HuH-7.5 (cell line): ENCODE data around the gene NFKBIZ.

Source experiments
- DNase-seq: peaks from one replicate; pipeline ENCODE4 v3.0.0; 2011; ENCODE audit warnings: low spot score

Gene NFKBIZ, protein sequence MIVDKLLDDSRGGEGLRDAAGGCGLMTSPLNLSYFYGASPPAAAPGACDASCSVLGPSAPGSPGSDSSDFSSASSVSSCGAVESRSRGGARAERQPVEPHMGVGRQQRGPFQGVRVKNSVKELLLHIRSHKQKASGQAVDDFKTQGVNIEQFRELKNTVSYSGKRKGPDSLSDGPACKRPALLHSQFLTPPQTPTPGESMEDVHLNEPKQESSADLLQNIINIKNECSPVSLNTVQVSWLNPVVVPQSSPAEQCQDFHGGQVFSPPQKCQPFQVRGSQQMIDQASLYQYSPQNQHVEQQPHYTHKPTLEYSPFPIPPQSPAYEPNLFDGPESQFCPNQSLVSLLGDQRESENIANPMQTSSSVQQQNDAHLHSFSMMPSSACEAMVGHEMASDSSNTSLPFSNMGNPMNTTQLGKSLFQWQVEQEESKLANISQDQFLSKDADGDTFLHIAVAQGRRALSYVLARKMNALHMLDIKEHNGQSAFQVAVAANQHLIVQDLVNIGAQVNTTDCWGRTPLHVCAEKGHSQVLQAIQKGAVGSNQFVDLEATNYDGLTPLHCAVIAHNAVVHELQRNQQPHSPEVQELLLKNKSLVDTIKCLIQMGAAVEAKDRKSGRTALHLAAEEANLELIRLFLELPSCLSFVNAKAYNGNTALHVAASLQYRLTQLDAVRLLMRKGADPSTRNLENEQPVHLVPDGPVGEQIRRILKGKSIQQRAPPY

GRCh38 chr3:101848754-101849713 is at the start of gene NFKBIZ:
Gene NFKBIZ (plus strand): TSS chr3:101849514. CDS start chr3:101849629, 115 bp downstream.
- peak; percentile 93 for DNase-seq

GRCh38 chr3:101801174-101801573 is 48.1 kb upstream of the NFKBIZ start:
- no peak for DNase-seq

GRCh38 chr3:101802179-101802578 is 47.1 kb upstream of the NFKBIZ start:
- no peak for DNase-seq

DNA sequence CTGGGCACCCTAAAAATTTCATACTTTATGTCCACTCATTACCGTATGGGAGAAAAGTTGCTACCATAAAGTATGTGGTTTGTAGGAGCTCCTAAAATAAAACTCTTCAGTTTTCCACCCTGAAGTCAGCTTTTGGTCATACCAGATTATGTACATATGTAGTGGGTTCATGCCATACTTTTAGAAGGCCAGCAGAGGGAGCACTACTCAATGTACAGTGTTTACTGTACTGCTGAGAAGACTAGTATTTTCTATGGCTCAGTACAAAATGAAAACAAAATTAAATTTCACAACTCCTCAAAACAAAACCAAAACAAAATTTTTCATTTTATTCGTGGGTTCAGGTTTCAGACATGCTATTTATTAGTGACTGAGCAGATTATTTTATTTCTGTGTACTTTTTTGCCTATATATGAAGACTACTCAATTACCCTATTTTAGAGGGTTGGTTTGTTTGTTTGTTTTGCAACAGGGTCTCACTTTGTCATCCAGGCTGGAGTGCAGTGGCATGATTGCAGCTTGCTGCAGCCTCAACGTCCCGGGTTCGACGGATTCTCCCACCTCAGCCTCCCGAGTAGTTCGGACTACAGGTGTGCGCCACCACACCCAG is 46.0 kb upstream of the NFKBIZ start:
- DNase-seq: no peak

DNA sequence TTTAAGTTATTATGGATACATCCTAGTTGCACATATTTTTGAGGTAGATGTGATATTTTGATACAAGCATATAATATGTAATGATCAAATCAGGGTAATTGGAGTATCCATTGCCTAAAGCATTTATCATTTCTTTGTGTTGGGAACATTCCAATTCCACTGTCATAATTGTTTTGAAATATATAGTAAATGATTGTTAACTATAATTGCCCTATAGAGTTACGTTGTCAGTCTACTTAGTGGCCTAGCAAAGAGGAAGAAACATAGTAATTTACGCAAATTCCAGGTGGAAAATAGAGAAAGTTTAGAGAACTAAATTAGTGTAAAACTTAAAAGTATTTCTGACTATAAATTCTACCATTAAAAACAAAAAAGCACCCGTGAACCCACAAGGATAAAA is 45.4 kb upstream of the NFKBIZ start:
- no peak for DNase-seq

DNA sequence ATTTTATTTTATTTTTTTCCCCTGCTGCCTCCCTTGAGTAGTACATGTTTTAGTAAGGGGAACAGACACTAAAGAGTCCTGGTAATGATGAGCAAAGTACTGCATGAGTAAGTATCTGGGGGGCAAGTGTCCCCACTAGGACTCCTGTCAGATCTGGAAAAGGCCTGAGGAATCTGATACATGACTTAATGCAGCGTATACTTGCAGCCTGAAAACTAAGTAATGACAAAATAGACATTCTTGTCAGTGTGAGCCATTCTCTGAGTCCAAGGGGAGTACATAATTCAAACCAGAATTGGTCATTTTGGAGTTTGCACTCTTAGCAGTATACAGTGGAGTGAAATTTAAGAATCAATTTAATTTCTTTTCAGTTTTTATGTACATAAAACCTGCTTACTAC is 42.8 kb upstream of the NFKBIZ start:
- no peak for DNase-seq

DNA sequence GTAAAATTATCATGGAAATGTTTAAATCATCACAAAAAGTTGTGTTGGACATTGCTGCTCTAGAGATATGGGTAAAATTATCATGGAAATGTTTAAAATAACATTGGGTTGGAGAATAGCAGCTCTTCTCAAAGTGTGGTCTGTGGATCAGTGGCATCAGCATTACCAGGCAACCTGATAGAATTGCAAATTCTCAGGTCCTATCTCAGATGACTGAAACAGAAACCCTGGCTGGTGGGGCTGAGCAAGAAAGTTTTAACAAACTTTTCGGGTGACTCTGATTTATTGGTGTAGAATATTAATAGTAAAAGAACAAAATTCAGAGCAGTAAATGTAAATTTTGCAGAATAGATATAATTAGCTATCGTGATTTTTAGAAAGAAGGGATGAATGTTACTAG is 41.4 kb upstream of the NFKBIZ start:
- no peak for DNase-seq

- DNase-seq: no peak
These were observed 39.9 kb upstream of the NFKBIZ start for GRCh38 chr3:101809178-101810021.

DNA sequence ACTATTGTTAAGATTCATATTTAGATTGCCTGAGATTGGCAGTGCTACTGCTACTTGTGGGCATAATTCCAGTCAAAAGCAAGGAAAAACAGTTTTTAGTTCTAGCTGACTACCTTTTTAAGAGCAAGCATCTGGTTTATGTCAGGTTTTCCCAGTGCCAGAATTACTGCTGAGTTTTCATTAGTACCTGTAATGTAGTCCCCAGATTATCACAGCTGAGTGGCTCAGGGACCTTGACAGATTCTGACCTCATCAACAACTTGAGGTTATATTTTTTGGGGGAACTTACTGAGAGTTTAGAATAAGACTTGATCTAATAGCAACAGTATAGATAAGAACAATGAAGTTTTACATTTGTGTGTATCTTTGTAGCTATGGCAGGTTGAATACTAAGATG is 39.3 kb upstream of the NFKBIZ start:
- no peak for DNase-seq

DNA sequence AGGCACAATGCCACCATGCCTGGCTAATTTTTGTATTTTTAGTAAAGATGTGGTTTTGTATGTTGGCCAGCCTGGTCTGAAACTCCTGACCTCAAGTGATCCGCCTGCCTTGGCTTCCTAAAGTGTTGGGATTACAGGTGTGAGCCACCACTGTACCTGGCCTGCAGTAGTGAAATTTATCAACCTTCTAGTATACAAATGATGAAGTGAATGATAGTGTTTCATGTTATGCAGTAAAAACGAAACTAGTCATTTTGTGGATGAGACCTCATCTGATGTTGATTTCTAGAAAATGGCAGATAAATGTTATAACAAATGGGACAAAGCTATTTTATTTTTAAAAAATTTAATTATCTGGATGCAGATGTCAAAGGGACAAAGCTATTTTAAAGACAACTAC is 37.4 kb upstream of the NFKBIZ start:
- no peak for DNase-seq

- no peak for DNase-seq
These were observed 36.4 kb upstream of the NFKBIZ start for GRCh38 chr3:101812895-101813294.

GRCh38 chr3:101813817-101814440 is 35.4 kb upstream of the NFKBIZ start:
- DNase-seq: no peak

GRCh38 chr3:101814835-101815234 is 34.5 kb upstream of the NFKBIZ start:
- no peak for DNase-seq

DNA sequence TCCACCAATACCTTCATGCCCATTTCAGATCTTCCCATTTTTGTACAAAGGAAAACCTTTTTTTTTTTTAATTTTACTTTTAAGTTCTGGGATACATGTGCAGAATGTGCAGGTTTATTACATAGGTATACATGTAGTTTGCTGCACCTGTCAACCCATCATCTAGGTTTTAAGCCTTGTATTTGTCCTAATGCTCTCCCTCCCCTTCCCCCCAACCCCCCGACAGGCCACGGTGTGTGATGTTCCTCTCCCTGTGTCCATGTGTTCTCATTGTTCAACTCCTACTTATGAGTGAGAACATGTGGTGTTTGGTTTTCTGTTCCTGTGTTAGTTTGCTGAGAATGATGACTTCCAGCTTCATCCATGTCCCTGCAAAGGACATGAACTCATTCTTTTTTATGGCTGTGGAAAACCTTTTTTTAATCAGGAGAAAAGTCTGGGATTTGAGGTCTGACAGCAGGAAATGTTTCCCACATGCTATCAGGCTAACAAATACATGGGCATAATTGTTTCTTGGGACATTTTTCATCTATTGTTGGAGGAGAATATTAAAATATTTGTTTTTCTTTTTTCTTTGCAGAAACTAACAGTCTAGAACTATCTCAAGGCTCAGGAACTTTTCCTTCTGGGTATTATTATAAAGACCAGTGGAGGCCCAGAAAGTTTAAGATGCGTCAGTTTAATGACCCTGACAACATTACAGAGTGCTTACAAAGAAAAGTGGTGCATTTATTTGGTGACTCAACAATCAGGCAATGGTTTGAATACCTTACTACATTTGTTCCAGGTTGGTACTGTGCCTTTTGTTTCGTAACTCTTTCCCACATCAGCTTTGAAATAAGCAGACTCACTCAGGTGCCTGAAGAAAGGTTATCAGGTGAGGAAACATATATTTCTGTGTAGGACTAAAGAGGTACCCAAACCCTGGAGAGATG is 32.8 kb upstream of the NFKBIZ start:
- no peak for DNase-seq

GRCh38 chr3:101817992-101818391 is 31.3 kb upstream of the NFKBIZ start:
- no peak for DNase-seq

GRCh38 chr3:101819649-101820206 is 29.6 kb upstream of the NFKBIZ start:
- DNase-seq: no peak

DNA sequence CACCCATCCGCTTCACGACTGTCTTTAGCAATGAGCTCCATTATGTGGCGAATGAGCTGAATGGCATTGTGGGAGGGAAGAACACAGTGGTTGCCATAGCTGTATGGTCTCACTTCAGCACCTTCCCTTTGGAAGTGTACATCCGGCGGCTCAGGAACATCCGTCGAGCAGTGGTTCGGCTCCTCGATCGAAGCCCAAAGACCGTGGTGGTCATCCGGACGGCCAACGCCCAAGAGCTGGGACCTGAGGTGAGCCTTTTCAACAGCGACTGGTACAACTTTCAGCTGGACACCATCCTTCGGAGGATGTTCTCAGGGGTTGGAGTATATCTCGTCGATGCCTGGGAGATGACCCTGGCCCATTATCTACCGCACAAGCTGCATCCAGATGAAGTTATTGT is 27.8 kb upstream of the NFKBIZ start:
- no peak for DNase-seq

DNA sequence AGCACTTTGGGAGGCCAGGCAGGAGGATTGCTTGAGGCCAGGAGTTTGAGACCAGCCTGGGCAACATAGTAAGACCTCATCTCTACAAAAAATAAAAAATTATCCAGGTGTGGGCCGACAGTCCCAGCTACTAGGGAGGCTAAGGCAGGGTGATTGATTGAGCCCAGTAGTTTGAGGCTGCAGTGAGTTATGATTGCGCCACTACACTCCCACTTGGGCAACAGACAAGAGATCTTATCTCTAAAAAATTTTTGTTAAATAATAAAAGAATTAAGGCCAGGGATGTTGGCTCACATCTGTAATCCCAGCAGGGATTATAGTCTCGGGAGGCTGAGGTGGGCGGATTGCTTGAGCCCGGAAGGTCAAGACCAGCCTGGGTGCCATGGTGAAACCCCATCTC is 25.8 kb upstream of the NFKBIZ start:
- DNase-seq: no peak

GRCh38 chr3:101824702-101825101 is 24.6 kb upstream of the NFKBIZ start:
- DNase-seq: no peak
